ENCODE results near the gene MAPK14.
"Not testable (repeated sequence)": the region's sequence is repeated elsewhere in the genome, so short reads cannot be mapped to it uniquely, and the experiment has no call there.

MAPK14 gene

DNA sequence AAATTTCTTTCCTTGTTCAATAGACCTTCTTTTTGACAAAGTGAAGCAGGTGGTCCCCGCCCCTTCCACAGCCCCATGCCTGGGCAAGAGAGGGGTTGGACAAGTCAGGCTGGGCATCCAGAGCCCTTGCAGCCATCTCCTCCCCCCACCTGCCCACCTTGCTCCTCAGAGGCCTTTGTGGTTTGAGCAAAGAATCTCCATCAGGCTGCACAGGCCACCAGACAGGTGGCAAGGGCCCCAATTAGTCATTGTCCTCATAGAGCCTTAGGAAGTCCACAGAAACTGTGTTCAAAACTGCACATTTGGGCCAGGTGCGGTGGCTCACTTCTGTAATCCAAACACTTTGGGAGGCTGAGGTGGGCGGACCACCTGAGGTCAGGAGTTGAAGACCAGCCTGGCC is 101.2 kb downstream of the MAPK14 start:
- DNase-seq (ENCODE audit: low read depth): no peak
- TF ChIP-seq, protein P1, sequence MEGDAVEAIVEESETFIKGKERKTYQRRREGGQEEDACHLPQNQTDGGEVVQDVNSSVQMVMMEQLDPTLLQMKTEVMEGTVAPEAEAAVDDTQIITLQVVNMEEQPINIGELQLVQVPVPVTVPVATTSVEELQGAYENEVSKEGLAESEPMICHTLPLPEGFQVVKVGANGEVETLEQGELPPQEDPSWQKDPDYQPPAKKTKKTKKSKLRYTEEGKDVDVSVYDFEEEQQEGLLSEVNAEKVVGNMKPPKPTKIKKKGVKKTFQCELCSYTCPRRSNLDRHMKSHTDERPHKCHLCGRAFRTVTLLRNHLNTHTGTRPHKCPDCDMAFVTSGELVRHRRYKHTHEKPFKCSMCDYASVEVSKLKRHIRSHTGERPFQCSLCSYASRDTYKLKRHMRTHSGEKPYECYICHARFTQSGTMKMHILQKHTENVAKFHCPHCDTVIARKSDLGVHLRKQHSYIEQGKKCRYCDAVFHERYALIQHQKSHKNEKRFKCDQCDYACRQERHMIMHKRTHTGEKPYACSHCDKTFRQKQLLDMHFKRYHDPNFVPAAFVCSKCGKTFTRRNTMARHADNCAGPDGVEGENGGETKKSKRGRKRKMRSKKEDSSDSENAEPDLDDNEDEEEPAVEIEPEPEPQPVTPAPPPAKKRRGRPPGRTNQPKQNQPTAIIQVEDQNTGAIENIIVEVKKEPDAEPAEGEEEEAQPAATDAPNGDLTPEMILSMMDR (IDR thresholded peaks at IDR 0.05; ENCODE audit: low read length, missing control alignments): no peak
- H3K4me3 ChIP-seq (replicated peaks; ENCODE audit: low read depth, low read length): no peak overlapping the region

DNA sequence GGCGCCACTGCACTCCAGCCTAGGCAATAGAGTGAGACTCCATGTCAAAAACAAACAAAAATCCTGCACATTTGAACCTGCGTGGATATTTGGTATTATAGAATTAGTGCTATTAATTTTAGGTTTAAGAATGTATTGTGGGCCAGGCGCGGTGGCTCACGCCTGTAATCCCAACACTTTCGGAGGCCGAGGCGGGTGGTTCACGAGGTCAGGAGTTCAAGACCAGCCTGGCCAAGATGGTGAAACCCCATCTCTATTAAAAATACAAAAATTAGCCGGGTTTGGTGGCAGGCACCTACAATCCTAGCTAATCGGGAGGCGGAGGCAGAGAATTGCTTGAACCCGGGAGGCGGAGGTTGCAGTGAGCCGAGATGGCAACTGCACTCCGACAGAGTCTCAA is 101.7 kb downstream of the MAPK14 start:
- not testable (repeated sequence) for DNase-seq (ENCODE audit: low read depth); H3K4me3 ChIP-seq (replicated peaks; ENCODE audit: low read depth, low read length)

DNA sequence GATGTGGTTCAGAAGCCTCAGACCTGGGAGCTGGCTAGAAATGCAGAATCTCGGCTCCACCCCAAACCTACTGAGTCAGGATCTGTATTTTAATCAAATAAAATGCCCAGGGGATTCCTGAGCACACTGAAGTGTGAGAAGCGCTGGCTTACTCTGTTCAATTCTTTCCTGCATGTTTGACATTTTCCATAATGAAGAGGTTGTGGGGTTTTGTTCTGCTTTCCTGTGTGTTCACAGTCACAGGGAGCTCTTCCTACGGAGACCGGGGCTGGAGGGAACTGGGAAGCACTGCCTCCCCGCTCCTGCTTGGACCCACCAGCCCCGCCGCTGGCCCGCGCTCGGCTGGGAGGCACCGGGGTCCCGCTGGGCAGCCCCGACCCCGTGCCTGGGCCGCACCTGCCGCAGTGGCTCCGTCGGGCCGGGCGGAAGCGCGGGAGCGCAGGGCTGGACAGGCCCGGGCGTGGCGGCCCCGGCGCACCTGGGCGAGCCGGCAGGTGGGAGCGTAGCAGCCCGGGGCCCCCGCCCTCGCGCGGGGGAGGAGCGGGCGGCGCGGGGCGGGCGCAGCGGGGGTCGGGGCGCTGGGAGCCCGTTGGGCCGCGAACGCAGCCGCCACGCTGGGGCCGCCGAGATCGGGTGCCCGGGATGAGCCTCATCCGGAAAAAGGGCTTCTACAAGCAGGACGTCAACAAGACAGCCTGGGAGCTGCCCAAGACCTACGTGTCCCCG is 102.5 kb downstream of the MAPK14 start, which contains the start of gene MAPK13:
Gene MAPK13 (plus strand): TSS at position 573 of the 726 bp plus-strand sequence. CDS start 70 bp downstream, at position 643.
- H3K4me3 ChIP-seq (replicated peaks; ENCODE audit: low read depth, low read length): peak within 1 kb of the TSS; percentile 27
- DNase-seq (ENCODE audit: low read depth): peak; percentile 29
- TF ChIP-seq, protein P1 (IDR thresholded peaks at IDR 0.05; ENCODE audit: low read length, missing control alignments): no peak

DNA sequence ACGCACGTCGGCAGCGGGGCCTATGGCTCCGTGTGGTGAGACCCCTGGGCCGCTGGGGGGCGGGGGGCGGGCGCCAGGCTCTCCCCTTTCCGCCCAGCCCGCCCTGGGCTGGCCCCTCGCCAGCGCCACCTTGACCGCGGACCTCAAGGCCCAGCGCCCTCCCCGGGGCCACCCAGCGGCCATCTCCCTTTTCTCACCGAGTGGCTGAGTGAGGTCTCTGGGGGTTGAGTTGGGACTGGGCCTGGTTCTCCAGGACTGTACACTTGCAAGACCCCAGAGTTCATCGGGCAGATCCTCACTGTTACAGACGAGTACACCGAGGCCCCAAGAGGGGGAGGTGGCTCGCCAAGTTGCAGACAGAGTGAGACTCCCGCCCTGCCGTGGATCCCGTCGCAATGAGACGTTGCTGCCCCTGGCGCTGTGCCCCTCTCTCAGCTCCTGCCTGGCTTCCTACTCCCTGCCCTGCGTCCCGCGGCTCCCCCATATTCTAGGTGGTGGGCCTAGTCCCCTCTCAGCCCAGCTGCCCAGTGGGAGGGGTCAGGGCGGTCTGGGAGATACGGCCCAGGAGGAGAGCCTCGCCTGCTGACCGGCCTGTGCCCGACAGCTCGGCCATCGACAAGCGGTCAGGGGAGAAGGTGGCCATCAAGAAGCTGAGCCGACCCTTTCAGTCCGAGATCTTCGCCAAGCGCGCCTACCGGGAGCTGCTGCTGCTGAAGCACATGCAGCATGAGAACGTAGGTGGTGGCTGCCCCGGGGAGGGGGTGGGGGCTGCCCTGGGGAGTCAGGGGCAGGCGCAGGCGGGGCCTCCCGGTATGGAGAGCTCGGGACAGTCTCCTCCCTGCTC is 103.3 kb downstream of the MAPK14 start:
- TF ChIP-seq, protein P1 (IDR thresholded peaks at IDR 0.05; ENCODE audit: low read length, missing control alignments): no peak
- peak overlapping the region; percentile 27 for H3K4me3 ChIP-seq (replicated peaks; ENCODE audit: low read depth, low read length)
- DNase-seq (ENCODE audit: low read depth): peak; percentile 34

DNA sequence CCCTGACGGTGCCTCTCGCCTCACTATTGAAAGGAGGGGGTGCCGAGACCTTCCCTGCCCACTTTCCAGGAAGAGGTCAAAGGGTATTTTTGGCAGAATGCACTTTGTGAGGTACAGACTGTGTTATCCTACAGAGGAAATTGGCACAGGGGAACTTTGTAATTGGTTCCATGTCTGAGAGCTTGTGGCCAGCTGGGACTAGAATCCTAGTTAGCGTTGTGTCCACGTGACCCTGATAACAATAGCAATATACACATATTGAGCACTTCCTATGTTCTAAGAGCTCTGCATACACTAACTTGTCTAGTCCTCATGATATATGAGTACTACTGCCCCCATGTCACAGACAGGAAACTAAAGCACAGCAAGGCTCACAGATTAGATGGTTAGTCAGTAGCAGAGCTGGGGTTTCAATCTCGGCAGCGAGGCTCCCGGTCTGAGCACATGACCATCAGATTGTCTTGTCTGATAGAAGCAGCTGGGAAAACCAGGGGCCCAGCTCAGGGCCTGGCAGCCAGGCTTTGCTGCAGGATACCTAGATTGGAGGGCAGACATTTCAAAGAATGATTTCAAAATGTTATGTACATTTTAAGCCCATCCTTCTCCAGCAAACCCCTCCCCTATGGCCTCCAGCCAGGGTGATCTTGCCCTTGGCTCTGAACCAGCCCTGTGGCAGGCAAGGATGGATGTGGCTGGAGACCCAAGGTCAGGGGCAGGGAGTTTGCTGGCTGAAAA is 104.1 kb downstream of the MAPK14 start:
- DNase-seq (ENCODE audit: low read depth): peak; percentile 85
- H3K4me3 ChIP-seq (replicated peaks; ENCODE audit: low read depth, low read length): peak overlapping the region; percentile 27
- TF ChIP-seq, protein P1 (IDR thresholded peaks at IDR 0.05; ENCODE audit: low read length, missing control alignments): no peak

DNA sequence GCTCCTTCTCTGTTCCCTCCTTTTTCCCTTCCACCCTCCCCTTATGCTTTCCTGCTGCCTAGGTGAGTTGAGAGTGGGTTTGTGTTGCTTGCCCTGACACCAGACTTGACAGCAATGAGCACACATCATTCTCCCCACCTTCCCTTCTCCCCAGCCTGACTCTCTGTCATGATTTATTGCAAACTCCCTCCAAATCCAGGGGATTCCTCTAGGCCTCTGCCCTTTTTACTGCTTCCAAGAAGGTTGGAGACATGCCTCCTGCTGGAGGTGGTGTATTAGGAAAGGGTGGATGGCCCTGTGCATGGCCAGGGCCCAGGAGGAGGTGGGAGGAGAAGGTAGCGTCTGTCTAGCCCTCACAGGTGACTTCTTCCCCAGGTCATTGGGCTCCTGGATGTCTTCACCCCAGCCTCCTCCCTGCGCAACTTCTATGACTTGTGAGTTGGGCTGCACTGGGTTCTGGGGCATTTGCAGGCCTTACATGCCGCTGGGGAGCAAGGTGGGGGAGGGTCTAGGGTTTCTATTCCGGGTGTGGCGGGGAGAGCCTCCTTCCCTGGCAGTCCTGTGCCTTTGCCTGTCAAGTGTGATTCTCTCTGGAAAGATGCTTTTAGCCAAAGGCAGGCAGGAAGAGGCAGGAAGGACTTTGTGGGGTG is 104.8 kb downstream of the MAPK14 start:
- TF ChIP-seq, protein P1 (IDR thresholded peaks at IDR 0.05; ENCODE audit: low read length, missing control alignments): no peak
- no peak for DNase-seq (ENCODE audit: low read depth)
- H3K4me3 ChIP-seq (replicated peaks; ENCODE audit: low read depth, low read length): no peak overlapping the region

Data from fibroblast of pulmonary artery (primary cell).